OCI-LY7 (cell line): ENCODE results near the gene KCNK5. TPM values are rescaled to one million over a fixed set of nuclear protein-coding genes. Genes with fewer than 3 reads are reported as not detected.

Experiments used
- BruUV-seq: library from RNA; stranded (reverse); fragments of 400-500 nt; replicated peaks from 2 replicates; lab custom pipeline; 2021; lab: Mats Ljungman, UMichigan
- CTCF ChIA-PET: fragments of 300-600 bp; sonication (Branson Sonifier 250); formaldehyde crosslinking; loops from one replicate; lab custom pipeline; 2022; ENCODE audit warnings: antibody characterized with exemption; ENCODE audit not compliant: unreplicated experiment; lab: Charles Lee
- POLR2A ChIA-PET: fragments of 300-600 bp; sonication (Branson Sonifier 250); formaldehyde crosslinking; loops from one replicate; lab custom pipeline; 2022; ENCODE audit warnings: antibody characterized with exemption; lab: Charles Lee
- DNase-seq: peaks from one replicate; pipeline ENCODE4 v3.0.0-alpha.2; 2015; ENCODE audit warnings: low spot score
- H2AFZ ChIP-seq: fragments of 200-600 bp; sonication (generic), shearing (Covaris generic); 2 replicates; pipeline ENCODE4 v1.6.1; 2014; ENCODE audit warnings: mild to moderate bottlenecking, antibody characterized with exemption, low read length, moderate library complexity
- H3K27ac ChIP-seq: fragments of 200-600 bp; sonication (generic); 2 replicates; pipeline ENCODE4 v1.5.1; 2014; ENCODE audit warnings: mixed run types, low read depth, mild to moderate bottlenecking, moderate library complexity, low read length, inconsistent platforms; ENCODE audit not compliant: poor library complexity, severe bottlenecking
- H3K36me3 ChIP-seq: fragments of 200-600 bp; sonication (generic); 2 replicates; pipeline ENCODE4 v1.6.1; 2014; ENCODE audit warnings: mild to moderate bottlenecking, antibody characterized with exemption, low read length, moderate library complexity, mixed read lengths; ENCODE audit not compliant: insufficient read depth
- H3K4me1 ChIP-seq: fragments of 200-600 bp; sonication (generic); 2 replicates; pipeline ENCODE4 v1.5.1; 2014; ENCODE audit warnings: mild to moderate bottlenecking, low read length; ENCODE audit not compliant: insufficient read depth, poor library complexity, severe bottlenecking
- H3K4me2 ChIP-seq: fragments of 200-600 bp; sonication (generic); 2 replicates; pipeline ENCODE4 v1.6.1; 2014; ENCODE audit warnings: mild to moderate bottlenecking, low read length
- H3K4me3 ChIP-seq: fragments of 200-600 bp; sonication (generic); 2 replicates; pipeline ENCODE4 v1.5.1; 2014; ENCODE audit warnings: mild to moderate bottlenecking, low read depth, low read length; ENCODE audit not compliant: poor library complexity, severe bottlenecking
- H3K79me2 ChIP-seq: fragments of 200-600 bp; sonication (generic); 2 replicates; pipeline ENCODE4 v1.6.1; 2016; ENCODE audit warnings: low read depth, mild to moderate bottlenecking, low read length, moderate library complexity, mixed read lengths; ENCODE audit not compliant: insufficient read depth
- H3K9me2 ChIP-seq: fragments of 200-600 bp; sonication (generic); 2 replicates; pipeline ENCODE4 v1.6.1; 2016; ENCODE audit warnings: mild to moderate bottlenecking, low read length, mixed read lengths; ENCODE audit not compliant: insufficient read depth
- H3K9me3 ChIP-seq: fragments of 200-600 bp; sonication (generic); 2 replicates; pipeline ENCODE4 v1.6.1; 2014; ENCODE audit warnings: mild to moderate bottlenecking, mixed run types, low read length, mixed read lengths
- H4K20me1 ChIP-seq: fragments of 200-600 bp; sonication (generic); 2 replicates; pipeline ENCODE4 v1.6.1; 2014; ENCODE audit warnings: mild to moderate bottlenecking, antibody characterized with exemption, low read length, moderate library complexity, mixed read lengths; ENCODE audit not compliant: insufficient read depth
- CTCF ChIP-seq: fragments of 200-600 bp; sonication (generic); conservative IDR thresholded peaks from 2 replicates; pipeline ENCODE4 v1.5.1; 2014; ENCODE audit warnings: mild to moderate bottlenecking, antibody characterized with exemption, low read length, moderate library complexity, mixed read lengths
- EZH2phosphoT487 ChIP-seq: fragments of 200-600 bp; sonication (generic); IDR thresholded peaks from 2 replicates; pipeline ENCODE4 v1.6.1; 2018; ENCODE audit warnings: low read depth, borderline replicate concordance, mild to moderate bottlenecking, mixed run types, antibody characterized with exemption, low read length, moderate library complexity, mixed read lengths
- intact Hi-C: fragments of 100-400 bp; cut with micrococcal nuclease; formaldehyde crosslinking; loops from one replicate; pipeline ENCODE4 v1.10.0; 2022; ENCODE audit not compliant: unreplicated experiment
- total RNA-seq, 2 experiments: library from RNA; depleted of rRNA in 1 of 2; stranded (reverse); fragments of >200 nt in 1 of 2; shearing (Covaris generic) in 1 of 2; gene quantifications; 2 replicates each; pipeline ENCODE4 v1.2.3, GENCODE V29; 2014 to 2022

KCNK5 gene
- total RNA-seq, 2 experiments from 2014 or later, result not detected

GRCh38 chr6:39240155-39240757 is 11.0 kb upstream of the KCNK5 start:
- Histone ChIP-seq H3K79me2 (no peaks in the 10 kb centered on the region), H3K4me3 (no peak overlapping the region), H3K4me1 (no peaks in the 10 kb centered on the region), H3K36me3 (no peaks in the 10 kb centered on the region), H3K4me2 (no peak overlapping the region), H4K20me1 (no peaks in the 10 kb centered on the region), H2AFZ (no peak overlapping the region), H3K9me3 (no peaks in the 10 kb centered on the region), H3K9me2 (no peaks in the 10 kb centered on the region), H3K27ac (no peak overlapping the region)
- CTCF ChIA-PET, result no interaction called here
- no peak for TF ChIP-seq EZH2phosphoT487
- no peak for TF ChIP-seq CTCF
- no TSS peak for BruUV-seq
- POLR2A ChIA-PET, result no interaction called here
- no peak for DNase-seq
- intact Hi-C loops, result no loop called here

GRCh38 chr6:39239527-39240154 is 10.4 kb upstream of the KCNK5 start:
- no peaks in the 10 kb centered on the region for H3K9me3 ChIP-seq
- BruUV-seq, result no TSS peak
- H2AFZ ChIP-seq, result no peak overlapping the region
- H3K36me3 ChIP-seq, result no peaks in the 10 kb centered on the region
- no peak overlapping the region for H3K4me3 ChIP-seq
- no peaks in the 10 kb centered on the region for H3K4me1 ChIP-seq
- H4K20me1 ChIP-seq, result no peaks in the 10 kb centered on the region
- TF ChIP-seq EZH2phosphoT487 (no peak), CTCF (no peak)
- intact Hi-C loops, result no loop called here
- no peaks in the 10 kb centered on the region for H3K79me2 ChIP-seq
- H3K4me2 ChIP-seq, result no peak overlapping the region
- CTCF ChIA-PET, result no interaction called here
- no peak for DNase-seq
- no peaks in the 10 kb centered on the region for H3K9me2 ChIP-seq
- POLR2A ChIA-PET, result interaction anchor here (0.5 kb wide), 1 partner anchor 16 kb away, joined by 3 read pairs; no protein-coding TSS in a partner anchor
- H3K27ac ChIP-seq, result no peak overlapping the region

GRCh38 chr6:39236742-39237141 is 7.5 kb upstream of the KCNK5 start:
- no peak for DNase-seq
- Histone ChIP-seq H3K9me3 (no peaks in the 10 kb centered on the region), H3K4me1 (no peaks in the 10 kb centered on the region), H2AFZ (no peak overlapping the region), H3K9me2 (no peaks in the 10 kb centered on the region), H4K20me1 (no peaks in the 10 kb centered on the region), H3K36me3 (no peaks in the 10 kb centered on the region), H3K79me2 (no peaks in the 10 kb centered on the region), H3K4me2 (no peak overlapping the region), H3K27ac (no peak overlapping the region), H3K4me3 (no peak overlapping the region)
- BruUV-seq, result no TSS peak
- intact Hi-C loops, result no loop called here
- POLR2A ChIA-PET, result interaction anchor here (0.7 kb wide), 1 partner anchor 12 kb away, joined by 4 read pairs; no protein-coding TSS in a partner anchor
- CTCF ChIA-PET, result no interaction called here
- TF ChIP-seq EZH2phosphoT487 (no peak), CTCF (no peak)
